ENCODE data around the gene ELF4. TPM values are rescaled to one million over a fixed set of nuclear protein-coding genes. Genes with fewer than 3 reads are reported as not detected.

Gene ELF4
- total RNA-seq, 6 experiments from 2014 or later: 0.80 to 2.8 (median 1.6) TPM

DNA sequence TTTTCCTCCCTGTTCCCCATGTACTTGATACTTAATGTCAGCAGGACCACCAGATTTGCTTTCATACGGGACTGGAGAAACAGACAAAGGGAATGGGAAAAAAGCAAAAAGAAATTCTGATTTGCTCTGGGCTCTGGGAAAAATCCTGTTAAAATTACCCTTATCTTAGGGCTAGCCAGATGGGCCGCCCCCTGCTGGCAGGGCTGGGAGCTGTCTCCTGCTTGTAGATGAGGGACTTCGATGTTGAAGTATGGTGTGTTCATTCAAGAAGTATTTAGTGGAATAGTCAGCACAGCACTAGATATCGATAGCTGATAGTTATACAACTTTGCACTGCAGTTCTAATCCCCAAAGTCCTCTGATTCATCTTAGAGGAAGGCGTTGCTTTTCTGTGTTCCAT lies 82.1 kb downstream of the ELF4 start:
- TF ChIP-seq, protein P1, sequence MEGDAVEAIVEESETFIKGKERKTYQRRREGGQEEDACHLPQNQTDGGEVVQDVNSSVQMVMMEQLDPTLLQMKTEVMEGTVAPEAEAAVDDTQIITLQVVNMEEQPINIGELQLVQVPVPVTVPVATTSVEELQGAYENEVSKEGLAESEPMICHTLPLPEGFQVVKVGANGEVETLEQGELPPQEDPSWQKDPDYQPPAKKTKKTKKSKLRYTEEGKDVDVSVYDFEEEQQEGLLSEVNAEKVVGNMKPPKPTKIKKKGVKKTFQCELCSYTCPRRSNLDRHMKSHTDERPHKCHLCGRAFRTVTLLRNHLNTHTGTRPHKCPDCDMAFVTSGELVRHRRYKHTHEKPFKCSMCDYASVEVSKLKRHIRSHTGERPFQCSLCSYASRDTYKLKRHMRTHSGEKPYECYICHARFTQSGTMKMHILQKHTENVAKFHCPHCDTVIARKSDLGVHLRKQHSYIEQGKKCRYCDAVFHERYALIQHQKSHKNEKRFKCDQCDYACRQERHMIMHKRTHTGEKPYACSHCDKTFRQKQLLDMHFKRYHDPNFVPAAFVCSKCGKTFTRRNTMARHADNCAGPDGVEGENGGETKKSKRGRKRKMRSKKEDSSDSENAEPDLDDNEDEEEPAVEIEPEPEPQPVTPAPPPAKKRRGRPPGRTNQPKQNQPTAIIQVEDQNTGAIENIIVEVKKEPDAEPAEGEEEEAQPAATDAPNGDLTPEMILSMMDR (IDR thresholded peaks at IDR 0.05): peak; percentile 52 to 81 (median 78)
- no peak for TF ChIP-seq POLR2A (IDR thresholded peaks at IDR 0.05)
- ATAC-seq: peak; percentile 53 to 67 (median 60)
- DNase-seq: peak in 1 of 3 donors; percentile 55
- Histone ChIP-seq H3K27ac (no peak overlapping the region), H3K4me3 (no peak overlapping the region), H3K36me3 (peaks cover 0 to 6% (median 2%) of the 10 kb centered on the region in 4 donors), H3K4me1 (no peaks in the 10 kb centered on the region), H3K9me3 (no peaks in the 10 kb centered on the region), H3K27me3 (no peaks in the 10 kb centered on the region)
- WGBS (ENCODE audit: insufficient coverage, low coverage, low lambda C conversion rate, missing lambda C conversion rate): 41% methylated on average over 5 of the region's 5 CpGs
- intact Hi-C loops (cut with DNase I): no loop called here

DNA sequence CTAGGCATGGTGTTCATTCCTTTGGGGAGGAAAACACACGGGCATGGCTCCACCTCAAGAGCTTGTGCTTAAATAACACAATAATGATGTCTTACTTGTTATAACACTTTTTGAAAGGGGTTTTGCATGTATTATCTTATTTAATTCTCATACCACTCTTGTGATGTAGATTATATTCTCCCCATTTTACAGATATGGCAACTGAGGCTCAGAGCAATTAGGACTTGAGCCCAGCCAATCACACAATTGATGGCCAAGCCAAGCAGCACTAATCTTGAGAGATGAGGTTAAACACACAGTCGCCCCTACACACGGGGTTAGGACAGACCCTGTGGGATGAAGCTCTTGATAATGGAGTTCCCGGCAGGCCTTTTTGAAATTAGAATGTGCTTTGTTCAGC lies 82.7 kb downstream of the ELF4 start:
- H3K36me3 ChIP-seq: peaks cover 0 to 6% (median 3%) of the 10 kb centered on the region in 4 donors
- intact Hi-C loops (cut with DNase I): no loop called here
- no peak for DNase-seq
- TF ChIP-seq, protein P1 (IDR thresholded peaks at IDR 0.05): no peak
- TF ChIP-seq POLR2A (IDR thresholded peaks at IDR 0.05): no peak
- no peak for ATAC-seq
- H3K4me3 ChIP-seq: no peak overlapping the region
- 80% methylated on average over 3 of the region's 4 CpGs for WGBS (ENCODE audit: insufficient coverage, low coverage, low lambda C conversion rate, missing lambda C conversion rate)
- H3K4me1 ChIP-seq: no peaks in the 10 kb centered on the region
- no peaks in the 10 kb centered on the region for H3K9me3 ChIP-seq
- H3K27ac ChIP-seq: no peak overlapping the region
- no peaks in the 10 kb centered on the region for H3K27me3 ChIP-seq

DNA sequence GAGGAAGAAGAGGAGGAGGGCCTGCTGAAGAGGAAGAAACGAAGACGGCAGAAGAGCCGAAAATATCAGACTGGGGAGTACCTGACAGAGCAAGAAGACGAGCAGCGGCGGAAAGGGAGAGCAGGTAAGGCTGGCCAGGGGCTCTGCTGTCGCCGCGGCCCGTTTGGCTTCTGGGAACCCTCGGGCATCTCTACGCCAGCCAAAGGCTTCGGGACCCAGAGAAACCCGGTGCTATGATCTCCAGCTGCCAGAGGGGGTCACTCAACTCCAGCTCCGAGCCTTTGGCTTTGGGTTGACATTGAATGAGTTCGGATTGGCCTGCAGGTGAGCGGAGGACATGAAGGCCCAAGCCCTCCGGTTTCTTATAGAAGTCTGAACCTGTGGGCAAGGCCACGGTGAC lies 85.0 kb downstream of the ELF4 start:
- H3K4me3 ChIP-seq: no peak overlapping the region
- peaks cover 0 to 6% (median 3%) of the 10 kb centered on the region in 4 donors for H3K36me3 ChIP-seq
- H3K27ac ChIP-seq: no peak overlapping the region
- H3K4me1 ChIP-seq: no peaks in the 10 kb centered on the region
- DNase-seq: no peak
- TF ChIP-seq, protein P1 (IDR thresholded peaks at IDR 0.05): no peak
- no peak for TF ChIP-seq POLR2A (IDR thresholded peaks at IDR 0.05)
- no peak for ATAC-seq
- WGBS (ENCODE audit: insufficient coverage, low coverage, low lambda C conversion rate, missing lambda C conversion rate): 72% methylated on average over 12 of the region's 19 CpGs
- intact Hi-C loops (cut with DNase I): no loop called here
- H3K9me3 ChIP-seq: no peaks in the 10 kb centered on the region
- no peaks in the 10 kb centered on the region for H3K27me3 ChIP-seq

DNA sequence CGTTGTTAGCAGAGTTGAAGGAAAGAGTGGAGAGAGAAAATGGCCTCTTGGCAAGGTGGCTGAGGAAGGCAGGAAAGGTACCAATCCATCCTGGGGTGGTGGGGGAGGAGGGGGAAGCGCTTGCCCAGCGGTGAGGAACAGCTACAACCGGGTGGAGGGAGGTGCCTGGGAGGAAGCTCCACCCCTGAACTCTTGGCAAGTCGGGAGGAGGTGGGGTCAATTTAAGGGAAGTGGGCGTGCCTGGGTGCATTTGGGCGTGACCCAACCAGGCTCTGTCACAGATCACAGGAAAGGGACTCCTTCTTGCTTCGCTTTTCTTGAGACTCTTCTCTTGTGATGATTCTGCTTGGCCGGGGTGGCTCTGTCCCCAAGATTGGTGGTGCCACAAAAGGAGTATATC lies 86.2 kb downstream of the ELF4 start:
- no peak overlapping the region for H3K27ac ChIP-seq
- peak; percentile 83 to 96 (median 90) for ATAC-seq
- intact Hi-C loops (cut with DNase I): no loop called here

More for the DNA sequence above, 86.2 kb downstream of the ELF4 start:
- Histone ChIP-seq H3K27me3 (no peaks in the 10 kb centered on the region), H3K9me3 (no peaks in the 10 kb centered on the region), H3K36me3 (peaks cover 0 to 3% (median 3%) of the 10 kb centered on the region in 4 donors), H3K4me1 (no peaks in the 10 kb centered on the region), H3K4me3 (no peak overlapping the region)
- peak; percentile 64 to 70 (median 67) for DNase-seq
- 26% methylated on average over 4 of the region's 9 CpGs for WGBS (ENCODE audit: insufficient coverage, low coverage, low lambda C conversion rate, missing lambda C conversion rate)
- TF ChIP-seq, protein P1 (IDR thresholded peaks at IDR 0.05): no peak
- no peak for TF ChIP-seq POLR2A (IDR thresholded peaks at IDR 0.05)

All from right lobe of liver (tissue), 6 donors.